Mucosa of descending colon (tissue), 3 donors: ENCODE results near the gene KRT1. TPM values are rescaled to one million over a fixed set of nuclear protein-coding genes. Genes with fewer than 3 reads are reported as not detected.

ENCODE experiments used
- ATAC-seq: fragments of 200-7000 bp; cut with Tn5 transposase; one replicate; pipeline ENCODE4 v1.9.1; 2020; ENCODE audit warnings: mild to moderate bottlenecking, moderate library complexity
- DNase-seq, 3 donors: peaks; one replicate each; pipeline ENCODE4 v3.0.0-alpha.2; 2020
- H3K36me3 ChIP-seq: fragments of 200-600 bp; one replicate; pipeline ENCODE4 v1.8.0; 2021; ENCODE audit warnings: low read depth, mild to moderate bottlenecking
- H3K4me1 ChIP-seq: fragments of 200-600 bp; one replicate; pipeline ENCODE4 v1.8.0; 2021; ENCODE audit warnings: low read depth, mild to moderate bottlenecking
- H3K4me3 ChIP-seq: fragments of 200-600 bp; one replicate; pipeline ENCODE4 v1.8.0; 2021; ENCODE audit warnings: mild to moderate bottlenecking
- H3K9me3 ChIP-seq: fragments of 200-600 bp; one replicate; pipeline ENCODE4 v1.8.0; 2021; ENCODE audit warnings: mild to moderate bottlenecking
- CTCF ChIP-seq: fragments of 200-600 bp; IDR thresholded peaks from one replicate; pipeline ENCODE4 v1.8.0; 2022; ENCODE audit warnings: antibody characterized with exemption, mild to moderate bottlenecking
- intact Hi-C, 2 donors: fragments of 100-400 bp; cut with DNase I in 1 of 2; cut with micrococcal nuclease in 1 of 2; formaldehyde crosslinking; loops; one replicate each; pipeline versions ENCODE4 v1.11.0 to v1.11.1; 2022; cut with DNase I, micrococcal nuclease
- total RNA-seq, 3 donors: library from RNA; stranded (reverse); fragmentation: NEBNext Ultra II Directional in 2 of 3; extraction: Animal tissue kit (Norgen Biotek cat#: 25700) in 2 of 3; gene quantifications; one replicate each; pipeline versions ENCODE4 v1.2.1 to v1.2.4, GENCODE V29; 2021 to 2023
- donor health status: DM: no; HTN: no; CAD: no; lungs with moderate emphysema.
- donor health status: DM: no; HTN: no; CAD: no.
- donor health status: DM: no; HTN: yes; CAD: no.

The KRT1 gene
- total RNA-seq, 3 donors from 2014 or later, result 0.35 to 0.89 (median 0.38) TPM

- TF ChIP-seq CTCF, result no peak
- no peak for DNase-seq
- no peaks in the 10 kb centered on the region for H3K36me3 ChIP-seq
- no peak overlapping the region for H3K4me3 ChIP-seq
- no peaks in the 10 kb centered on the region for H3K4me1 ChIP-seq
- no peaks in the 10 kb centered on the region for H3K9me3 ChIP-seq
- ATAC-seq, result peak; percentile 31
- intact Hi-C loops, result no loop called here
Measured at GRCh38 chr12:52698651-52699340, 18.6 kb upstream of the KRT1 start.

DNA sequence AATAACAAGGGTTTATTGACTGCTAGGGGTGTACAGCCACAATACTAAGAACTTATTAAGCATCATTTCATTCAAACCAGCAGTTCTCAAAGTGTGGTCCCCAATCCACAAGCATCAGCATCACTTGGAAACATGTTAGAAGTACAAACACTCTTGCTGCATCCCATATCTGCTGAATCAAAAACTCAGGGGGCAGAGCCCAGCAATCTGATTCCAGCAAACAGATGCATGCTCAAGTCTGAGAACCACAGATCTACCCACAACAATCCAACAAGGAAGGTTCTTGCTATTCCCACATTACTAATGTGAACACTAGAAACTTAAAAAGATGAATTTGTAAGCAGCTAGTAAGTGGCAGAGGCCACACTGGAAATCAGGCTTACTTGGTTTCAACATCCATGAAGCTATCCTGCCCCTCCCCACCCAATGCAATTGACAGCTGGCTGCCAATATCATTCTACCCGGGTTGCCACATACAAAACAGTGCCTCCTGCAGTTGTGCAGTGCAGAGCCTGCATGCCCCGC, 16.9 kb upstream of the KRT1 start:
- no peak for DNase-seq
- Histone ChIP-seq H3K36me3 (no peaks in the 10 kb centered on the region), H3K9me3 (no peaks in the 10 kb centered on the region), H3K4me1 (no peaks in the 10 kb centered on the region), H3K4me3 (no peak overlapping the region)
- TF ChIP-seq CTCF, result no peak
- intact Hi-C loops, result no loop called here
- no peak for ATAC-seq

DNA sequence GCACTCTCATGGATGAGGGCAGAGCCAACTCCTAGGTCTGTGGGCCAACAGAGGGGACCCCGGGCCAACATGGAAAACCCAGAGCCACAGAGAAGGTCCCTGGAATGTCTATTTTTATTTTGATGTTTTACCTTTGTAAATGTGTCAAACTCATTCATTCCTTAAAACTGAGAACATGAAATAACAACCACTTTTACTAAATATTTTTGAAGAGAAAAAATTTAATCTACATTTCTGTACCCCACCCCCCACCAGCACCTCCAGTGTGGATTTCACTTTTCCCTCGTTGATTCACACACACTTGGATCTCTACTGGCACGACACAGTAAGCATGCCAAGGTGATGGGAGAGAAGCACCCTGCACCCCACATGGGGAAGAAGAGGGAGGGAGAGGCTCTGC, 16.4 kb upstream of the KRT1 start:
- no peak overlapping the region for H3K4me3 ChIP-seq
- no peak for ATAC-seq
- H3K9me3 ChIP-seq, result no peaks in the 10 kb centered on the region
- H3K36me3 ChIP-seq, result no peaks in the 10 kb centered on the region
- no peak for TF ChIP-seq CTCF
- DNase-seq, result no peak
- intact Hi-C loops, result no loop called here
- no peaks in the 10 kb centered on the region for H3K4me1 ChIP-seq

DNA sequence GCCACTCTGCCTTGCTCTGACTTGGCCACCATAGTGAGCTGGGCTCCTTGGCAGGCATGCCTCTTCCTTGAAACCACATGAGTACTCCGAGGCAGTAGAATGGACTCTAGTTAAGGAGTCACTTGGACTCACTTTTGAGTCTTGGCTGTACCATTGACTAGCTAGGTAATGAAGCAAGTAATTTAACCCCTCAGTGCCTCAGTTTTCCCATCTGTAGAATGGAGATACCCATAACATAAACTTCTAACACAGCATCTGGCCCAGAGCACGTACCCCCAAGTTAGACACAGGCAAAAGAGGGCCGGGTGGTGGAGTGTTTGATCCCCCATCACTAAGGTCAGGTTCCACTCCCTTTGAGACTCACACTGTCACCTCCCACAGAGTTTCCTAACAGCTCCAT, 14.8 kb upstream of the KRT1 start:
- no peaks in the 10 kb centered on the region for H3K9me3 ChIP-seq
- no peak overlapping the region for H3K4me3 ChIP-seq
- ATAC-seq (no peak), DNase-seq (no peak)
- no peaks in the 10 kb centered on the region for H3K4me1 ChIP-seq
- no peak for TF ChIP-seq CTCF
- intact Hi-C loops, result no loop called here
- H3K36me3 ChIP-seq, result no peaks in the 10 kb centered on the region

GRCh38 chr12:52694151-52694550, 13.9 kb upstream of the KRT1 start:
- H3K9me3 ChIP-seq, result no peaks in the 10 kb centered on the region
- H3K36me3 ChIP-seq, result no peaks in the 10 kb centered on the region
- TF ChIP-seq CTCF, result no peak
- no peaks in the 10 kb centered on the region for H3K4me1 ChIP-seq
- intact Hi-C loops, result no loop called here
- DNase-seq (no peak), ATAC-seq (no peak)
- no peak overlapping the region for H3K4me3 ChIP-seq
